ENCODE results near the gene ANKRD40CL.

DNA sequence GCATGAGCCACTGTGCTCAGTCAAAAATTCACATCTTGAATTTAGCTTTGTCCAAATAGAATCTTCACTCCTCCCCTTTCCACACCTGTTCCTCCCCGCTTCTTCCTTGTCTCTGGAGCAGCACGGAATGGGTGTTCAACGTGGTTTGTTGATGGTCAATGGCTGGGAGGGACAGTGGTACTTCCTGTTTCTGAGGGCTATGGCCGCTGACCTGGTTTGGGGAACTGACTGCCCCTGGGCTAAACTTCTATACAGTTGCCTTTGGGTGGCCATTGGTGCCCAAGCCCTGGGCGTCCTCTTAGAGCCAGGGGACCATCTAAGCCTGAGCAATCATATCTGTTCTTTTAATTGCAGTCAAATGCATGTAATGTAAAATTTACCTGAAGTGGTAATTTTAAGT, 49.0 kb upstream of the ANKRD40CL start:
- TF ChIP-seq MAX (IDR thresholded peaks at IDR 0.05; ENCODE audit: low read depth) (no peak), TCF12 (IDR thresholded peaks at IDR 0.05) (no peak)
- TF ChIP-seq, protein P1, sequence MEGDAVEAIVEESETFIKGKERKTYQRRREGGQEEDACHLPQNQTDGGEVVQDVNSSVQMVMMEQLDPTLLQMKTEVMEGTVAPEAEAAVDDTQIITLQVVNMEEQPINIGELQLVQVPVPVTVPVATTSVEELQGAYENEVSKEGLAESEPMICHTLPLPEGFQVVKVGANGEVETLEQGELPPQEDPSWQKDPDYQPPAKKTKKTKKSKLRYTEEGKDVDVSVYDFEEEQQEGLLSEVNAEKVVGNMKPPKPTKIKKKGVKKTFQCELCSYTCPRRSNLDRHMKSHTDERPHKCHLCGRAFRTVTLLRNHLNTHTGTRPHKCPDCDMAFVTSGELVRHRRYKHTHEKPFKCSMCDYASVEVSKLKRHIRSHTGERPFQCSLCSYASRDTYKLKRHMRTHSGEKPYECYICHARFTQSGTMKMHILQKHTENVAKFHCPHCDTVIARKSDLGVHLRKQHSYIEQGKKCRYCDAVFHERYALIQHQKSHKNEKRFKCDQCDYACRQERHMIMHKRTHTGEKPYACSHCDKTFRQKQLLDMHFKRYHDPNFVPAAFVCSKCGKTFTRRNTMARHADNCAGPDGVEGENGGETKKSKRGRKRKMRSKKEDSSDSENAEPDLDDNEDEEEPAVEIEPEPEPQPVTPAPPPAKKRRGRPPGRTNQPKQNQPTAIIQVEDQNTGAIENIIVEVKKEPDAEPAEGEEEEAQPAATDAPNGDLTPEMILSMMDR (IDR thresholded peaks at IDR 0.05): no peak
